HG03095 (cell line): ENCODE data around the gene RPRD2.
A peak's percentile ranks its signal among the peaks of the same experiment; 100 is the strongest.
"Not testable (repeated sequence)": the region's sequence is repeated elsewhere in the genome, so short reads cannot be mapped to it uniquely, and the experiment has no call there.

ENCODE experiments used
- ATAC-seq: cut with Tn5 transposase; IDR thresholded peaks from one replicate; pipeline ENCODE4 v1.9.1; 2021; ENCODE audit warnings: moderate library complexity; ENCODE audit not compliant: unreplicated experiment

Gene RPRD2

DNA sequence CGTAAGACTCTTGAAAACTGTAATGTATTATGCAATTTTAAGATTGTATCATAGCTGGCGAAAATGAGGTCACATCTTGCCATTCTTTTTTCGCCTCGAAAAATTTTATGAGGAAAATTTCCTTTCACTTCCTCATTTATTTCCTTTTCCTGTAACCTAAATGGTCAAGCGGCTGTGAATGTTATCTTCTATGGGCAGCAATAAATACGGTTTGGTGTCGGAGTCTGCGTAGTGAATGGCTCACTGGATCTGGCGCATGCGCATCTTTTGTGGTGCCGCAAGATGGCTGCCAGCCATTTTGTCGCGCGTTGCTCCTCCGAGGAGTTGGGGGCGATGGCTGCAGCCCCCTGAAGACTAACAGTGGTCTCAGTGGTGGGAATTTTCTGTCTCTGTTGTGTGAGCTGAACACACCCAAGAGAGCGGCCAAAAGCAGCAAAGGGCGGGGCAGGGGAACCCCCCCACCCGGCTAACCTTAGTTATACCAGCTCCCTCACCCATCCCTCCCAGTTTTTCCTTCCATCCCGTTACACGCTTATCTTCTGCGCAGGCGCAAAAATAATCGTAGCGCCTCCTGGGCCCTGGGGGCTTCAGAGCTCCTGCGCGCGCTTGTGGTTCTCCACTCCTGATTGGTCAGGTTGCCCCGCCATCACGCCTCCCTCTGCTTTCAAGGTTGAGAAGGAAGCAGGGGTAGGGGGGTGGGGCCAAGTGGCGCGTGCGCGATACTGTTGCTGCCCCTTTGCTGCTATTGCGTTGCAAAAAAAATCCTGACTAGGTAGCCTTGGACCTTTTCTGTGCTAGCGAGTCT lies at the start of gene RPRD2:
RPRD2 (plus strand) TSS at position 722 of the 805 bp plus-strand sequence. CDS start 568 bp downstream, outside the sequence.
- ATAC-seq: peak; percentile 79

DNA sequence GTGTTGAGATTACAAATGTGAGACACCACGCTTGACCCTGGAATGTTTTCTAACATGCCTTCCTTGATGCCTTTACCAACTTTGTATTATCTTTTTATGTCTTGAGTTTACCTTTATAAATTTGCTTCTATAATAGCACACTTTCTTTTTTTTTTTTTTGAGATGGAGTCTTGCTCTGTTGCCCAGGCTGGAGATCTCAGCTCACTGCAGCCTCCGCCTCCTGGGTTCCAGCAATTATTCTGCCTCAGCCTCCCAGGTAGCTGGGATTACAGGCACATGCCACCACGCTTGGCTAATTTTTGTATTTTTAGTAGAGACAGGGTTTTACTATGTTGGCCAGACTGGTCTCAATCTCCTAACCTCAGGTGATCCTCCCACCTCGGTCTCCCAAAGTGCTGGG lies 49.3 kb upstream of the RPRD2 start:
- ATAC-seq: not testable (repeated sequence)

DNA sequence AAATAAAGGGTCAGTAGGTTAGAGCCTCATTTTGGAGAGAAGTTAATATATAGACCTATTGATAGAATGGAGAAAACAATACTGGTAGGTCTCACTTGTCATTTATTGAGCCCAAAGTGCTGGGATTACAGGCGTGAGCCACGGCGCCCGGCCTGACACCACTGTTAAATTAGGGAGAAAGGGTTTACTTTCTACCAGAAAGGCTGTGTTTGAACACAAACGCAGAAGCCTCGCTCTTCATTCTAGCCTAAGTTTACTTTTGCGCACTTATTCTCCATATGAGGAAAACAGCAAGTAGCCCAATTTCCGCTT lies 43.3 kb upstream of the RPRD2 start:
- ATAC-seq: no peak

DNA sequence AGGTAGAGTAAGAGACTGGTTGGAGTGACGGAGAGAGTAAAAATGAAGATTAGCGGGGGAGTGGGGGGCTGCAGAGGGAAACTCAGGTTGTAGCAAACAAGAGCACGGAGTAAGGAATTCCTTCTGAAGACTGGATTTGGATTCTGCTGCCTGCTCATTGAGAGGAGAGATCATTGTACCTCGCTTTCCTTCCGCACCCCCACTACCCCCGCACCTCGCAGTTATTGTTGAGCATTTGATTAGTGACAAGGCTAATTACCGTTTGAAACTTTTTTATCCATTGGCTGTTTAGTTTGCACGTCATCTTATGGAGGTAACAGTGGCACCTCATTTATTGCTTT lies 42.2 kb upstream of the RPRD2 start:
- ATAC-seq: no peak

DNA sequence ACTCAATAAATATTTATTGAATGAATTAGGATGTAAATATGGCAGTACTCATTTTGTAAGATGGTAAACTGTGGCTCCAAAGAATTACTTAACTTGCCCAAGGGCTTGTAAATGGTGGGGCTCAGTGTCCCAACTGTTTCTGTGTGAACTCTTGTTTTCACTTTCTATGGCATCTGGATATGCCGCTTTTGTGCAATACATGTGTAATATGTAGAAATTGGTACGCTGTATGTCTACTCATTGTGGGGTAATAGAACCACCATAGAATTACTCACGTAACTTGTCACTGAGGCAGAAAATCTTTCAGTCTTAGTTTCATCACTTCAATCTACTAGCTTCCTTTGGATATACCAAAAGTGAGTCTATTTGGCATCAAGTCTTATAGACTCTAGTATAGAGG lies 41.6 kb upstream of the RPRD2 start:
- no peak for ATAC-seq

DNA sequence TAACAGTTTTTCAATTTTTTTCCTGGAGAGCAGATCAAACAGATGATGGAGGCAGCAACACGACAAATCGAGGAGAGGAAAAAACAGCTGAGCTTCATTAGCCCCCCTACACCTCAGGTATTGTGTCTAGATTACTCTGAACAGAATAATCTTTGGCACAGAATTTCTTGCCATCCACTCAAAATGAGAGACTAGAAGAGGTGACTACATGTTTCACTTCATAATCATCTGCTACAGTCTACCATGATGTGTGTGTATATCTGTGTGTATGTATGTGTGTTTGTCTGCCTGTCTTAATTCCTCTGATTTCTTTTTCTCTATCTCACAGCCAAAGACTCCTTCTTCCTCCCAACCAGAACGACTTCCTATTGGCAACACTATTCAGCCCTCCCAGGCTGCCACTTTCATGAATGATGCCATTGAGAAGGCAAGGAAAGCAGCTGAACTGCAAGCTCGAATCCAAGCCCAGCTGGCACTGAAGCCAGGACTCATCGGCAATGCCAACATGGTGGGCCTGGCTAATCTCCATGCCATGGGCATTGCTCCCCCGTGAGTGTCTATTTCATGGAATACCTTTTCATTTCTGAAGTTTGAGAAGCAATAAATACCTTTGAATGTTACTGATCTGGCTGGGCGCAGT lies 31.2 kb upstream of the RPRD2 start:
- ATAC-seq: no peak

DNA sequence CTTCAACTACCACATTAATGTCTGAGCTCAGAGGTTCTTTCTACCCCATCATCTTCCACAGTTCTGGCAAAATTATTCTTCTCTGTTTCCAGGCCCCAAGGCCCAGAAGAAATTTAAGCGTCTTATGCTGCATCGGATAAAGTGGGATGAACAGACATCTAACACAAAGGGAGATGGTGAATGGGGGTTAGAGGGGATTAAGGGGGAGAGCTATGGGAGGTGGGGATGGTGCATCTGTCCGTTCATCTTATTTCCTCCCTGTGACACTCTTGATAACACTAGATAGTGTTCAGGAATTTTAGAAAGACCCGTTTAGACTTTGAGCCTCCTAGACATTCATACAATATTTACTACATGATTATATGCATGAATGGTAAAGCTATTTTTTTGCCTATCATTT lies 17.6 kb upstream of the RPRD2 start:
- no peak for ATAC-seq

DNA sequence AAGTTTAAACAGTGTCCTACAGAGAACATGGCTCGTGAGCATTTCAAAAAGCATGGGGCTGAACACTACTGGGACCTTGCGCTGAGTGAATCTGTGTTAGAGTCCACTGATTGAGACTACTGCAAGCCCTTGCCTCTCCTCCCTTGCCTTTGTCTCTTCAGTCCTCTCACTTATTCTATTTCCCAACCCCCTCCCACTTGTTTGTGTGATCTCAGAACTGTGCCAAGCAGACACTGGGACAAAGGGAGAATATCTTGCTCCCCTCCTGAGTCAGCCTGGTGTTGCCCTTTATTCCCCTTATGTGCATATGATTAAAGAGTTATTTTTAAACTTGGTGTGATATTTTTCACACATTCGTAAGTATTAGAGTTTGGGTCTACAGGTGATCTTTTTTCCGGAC lies 11.1 kb upstream of the RPRD2 start:
- no peak for ATAC-seq

DNA sequence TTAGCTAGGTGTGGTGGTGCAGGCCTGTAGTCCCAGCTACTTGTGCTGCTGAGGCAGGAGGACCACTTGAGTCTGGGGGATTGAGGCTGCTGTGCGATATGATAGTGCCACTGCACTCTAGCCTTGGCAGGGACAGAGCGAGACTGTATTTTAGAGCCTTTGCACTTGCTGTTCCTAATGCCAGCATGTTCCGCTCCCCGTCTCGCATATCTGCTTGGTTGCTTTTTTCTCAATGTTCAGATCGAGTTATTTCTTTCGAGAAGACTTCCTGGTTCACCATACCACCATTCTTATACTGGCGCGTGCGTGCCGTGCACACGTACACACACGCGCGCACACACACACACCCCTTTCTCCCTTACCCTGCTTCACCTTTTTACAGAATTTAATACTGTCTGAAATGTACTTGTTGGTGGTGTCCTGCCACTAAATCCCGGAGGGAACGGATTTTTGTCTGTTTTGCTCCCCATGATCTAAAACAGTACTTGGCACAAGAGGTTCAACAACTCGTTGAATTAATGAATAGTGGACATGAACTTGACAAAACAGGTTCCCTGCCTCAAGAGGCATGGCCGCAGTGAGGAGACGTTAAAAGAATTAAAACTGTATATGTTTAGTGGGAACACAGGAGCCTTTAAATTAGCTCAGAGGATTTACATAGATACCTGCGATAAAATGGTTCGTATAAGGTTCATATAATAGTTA lies 1.1 kb upstream of the RPRD2 start:
- ATAC-seq: no peak

DNA sequence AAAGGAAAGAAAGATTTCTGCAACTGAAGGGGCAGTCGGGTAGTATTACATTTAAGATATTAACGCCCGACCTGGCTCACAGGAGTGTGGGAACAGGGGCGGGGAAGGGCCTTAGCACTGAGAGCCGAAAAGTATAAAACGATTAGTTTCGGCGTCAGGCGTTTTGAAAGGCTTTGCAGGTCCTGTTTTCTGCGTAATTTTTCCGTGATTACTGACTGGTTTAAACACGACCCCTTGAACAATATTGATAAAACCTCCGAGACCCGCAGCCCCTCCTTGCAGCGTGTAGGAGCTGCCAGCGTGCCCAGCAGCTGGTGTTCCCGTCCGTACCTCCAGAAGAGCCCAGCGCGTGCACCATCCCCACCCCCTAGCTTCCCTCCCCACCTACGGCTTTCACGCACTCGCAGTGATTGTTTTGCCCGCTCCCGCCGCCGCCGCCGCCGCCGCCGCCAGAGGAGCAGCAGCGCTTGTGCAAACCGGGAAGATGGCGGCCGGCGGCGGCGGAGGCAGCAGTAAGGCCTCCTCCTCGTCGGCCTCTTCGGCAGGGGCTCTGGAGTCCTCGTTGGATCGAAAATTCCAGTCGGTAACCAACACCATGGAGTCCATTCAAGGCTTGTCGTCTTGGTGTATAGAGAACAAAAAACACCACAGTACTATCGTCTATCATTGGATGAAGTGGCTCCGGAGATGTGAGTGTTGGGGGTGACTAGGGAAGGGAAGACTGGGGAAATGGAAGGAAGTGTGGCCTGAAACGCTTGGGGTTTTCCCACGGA lies 470 bp downstream of the RPRD2 start:
- ATAC-seq: no peak

DNA sequence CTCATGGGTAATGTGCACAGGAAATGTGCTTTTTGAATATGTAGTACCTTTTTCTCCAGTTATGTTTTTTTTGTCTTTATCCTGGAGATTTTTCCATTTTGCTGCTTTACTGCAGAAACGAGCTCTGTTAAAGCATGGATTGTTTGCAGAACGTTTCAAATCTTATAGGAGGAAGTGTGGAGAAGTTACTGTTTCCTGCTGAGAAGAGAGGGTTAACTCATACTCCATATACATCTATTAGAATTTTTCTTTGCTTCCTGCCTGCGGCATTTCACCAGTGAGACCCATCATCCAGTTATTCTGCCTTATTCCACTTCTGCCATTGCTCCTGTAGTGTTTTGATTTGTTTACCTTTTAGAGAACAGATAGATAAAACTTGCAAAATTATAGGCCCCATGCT lies 2.0 kb downstream of the RPRD2 start:
- ATAC-seq: no peak

DNA sequence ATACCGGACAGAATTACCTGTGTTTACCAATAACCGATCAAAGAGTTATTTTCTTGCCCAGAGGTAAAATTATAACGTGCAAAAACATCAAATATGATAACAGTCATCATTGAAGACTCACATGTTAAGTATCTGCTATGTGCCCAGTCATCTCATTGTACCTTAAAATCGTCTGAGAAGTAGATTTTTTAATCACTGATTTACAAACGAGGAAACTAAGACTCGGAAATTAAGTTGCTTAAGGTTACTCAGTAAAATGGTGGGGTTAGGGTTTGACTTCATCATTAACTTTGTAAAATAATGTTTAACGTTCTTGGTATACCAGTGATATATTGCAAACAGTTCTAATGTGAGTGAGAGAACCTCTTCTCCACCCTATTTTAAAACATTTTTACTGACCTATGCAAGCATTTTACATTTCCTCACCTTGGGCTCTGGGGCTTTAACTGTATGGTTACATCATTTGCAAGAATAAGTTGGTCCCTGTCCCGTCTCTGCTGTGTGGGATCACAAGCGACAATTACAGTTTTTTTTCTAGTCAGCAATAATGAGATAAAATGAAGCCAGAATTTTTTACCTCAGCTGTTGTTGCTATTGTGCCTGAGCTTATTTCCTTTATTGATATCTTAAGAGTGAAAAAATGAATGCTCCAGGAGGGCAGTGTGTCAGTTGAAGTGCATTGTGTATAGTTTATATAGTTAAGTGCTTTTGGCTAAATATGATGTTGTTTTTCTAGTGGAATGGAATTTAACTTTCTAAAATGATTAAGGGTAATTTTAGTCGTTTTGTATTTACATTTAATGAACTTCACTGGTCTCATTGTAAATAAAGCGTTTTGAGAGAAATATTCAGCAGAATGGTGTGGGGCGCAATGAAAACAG lies 2.7 kb downstream of the RPRD2 start:
- ATAC-seq: no peak

DNA sequence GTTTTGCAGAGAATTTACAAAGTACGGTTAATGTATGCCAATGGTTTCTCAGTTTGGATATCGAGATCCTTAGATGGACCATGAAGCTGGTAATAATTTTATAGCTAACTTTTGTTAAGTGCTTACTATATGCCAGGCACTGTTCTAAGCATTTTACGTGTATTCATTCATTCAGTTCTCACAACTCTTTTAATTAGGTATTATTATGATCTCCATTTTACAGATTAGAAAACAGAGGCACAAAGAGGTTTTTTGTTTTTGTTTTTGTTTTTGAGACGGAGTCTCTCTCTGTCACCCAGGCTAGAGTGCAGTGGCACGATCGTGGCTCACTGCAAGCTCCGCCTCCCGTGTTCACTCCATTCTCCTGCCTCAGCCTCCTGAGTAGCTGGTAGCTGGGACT lies 7.2 kb downstream of the RPRD2 start:
- ATAC-seq: no peak

DNA sequence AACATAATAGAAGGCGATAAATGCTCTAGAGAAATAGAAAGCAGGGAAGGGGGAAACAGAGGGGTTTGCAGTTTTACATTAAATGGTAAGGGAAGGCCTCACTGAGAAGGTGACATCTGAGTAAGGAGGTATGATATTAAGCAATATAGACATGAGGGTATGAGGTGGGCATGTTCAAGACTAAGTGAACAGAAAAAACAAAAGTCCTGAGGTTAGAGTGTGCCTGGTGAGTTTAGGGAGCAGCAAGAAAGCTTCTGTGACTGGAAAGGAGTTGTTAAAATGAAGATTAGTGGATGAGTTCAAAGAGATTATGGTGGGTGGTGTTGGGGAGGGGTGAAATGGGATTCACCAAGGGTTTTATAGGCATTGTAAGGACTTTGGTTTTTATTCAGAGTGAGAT lies 8.6 kb downstream of the RPRD2 start:
- no peak for ATAC-seq

DNA sequence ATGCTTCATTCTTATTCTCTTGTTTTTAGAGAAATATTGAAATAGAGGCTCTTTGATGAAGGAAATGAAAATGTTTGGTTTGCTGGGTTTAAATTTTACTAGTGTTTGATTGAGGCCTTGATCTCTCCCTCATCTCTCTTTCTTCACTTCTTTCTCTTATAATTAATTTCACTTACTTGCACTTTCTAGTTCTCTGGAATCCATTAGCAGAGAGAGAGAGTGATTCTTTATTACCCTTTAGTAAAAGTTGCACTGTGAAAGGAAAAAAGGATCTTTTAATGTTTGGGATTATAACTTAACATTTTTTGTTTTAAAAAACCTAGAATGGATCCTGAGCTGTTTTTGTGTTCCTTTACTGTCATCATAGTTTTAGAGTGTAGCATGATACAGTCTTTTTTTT lies 12.2 kb downstream of the RPRD2 start:
- no peak for ATAC-seq

DNA sequence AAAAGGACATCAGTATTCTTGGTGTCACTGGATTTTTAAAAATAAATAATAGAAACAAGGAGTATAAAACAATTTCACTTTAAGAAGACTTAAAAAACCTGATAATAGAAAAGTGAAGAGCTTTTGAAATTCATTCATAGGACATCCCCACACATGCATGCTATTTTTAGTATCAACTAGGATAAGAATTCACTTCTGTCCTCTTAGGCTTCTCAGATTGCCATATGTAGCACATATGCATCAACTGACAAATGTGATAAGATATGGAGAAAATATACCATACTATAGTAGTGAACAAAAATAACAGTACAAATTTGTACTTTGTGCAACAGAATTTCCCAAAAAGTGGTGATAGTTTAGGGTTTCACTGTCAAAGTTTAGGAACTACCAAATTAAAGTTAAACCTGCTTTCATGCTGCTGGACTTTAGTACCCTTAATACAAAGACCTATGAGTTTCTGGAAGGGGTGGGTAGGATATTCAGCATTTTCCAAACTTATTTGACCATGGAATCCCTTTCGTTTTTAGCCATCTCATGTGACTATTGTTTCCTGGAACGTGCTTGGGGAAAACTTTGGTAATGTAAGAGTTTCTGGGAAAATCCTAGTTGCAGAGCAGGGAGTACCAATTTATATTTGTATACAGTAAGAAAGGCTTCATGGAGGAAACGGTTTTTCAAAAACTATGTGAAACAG lies 19.8 kb downstream of the RPRD2 start:
- no peak for ATAC-seq

DNA sequence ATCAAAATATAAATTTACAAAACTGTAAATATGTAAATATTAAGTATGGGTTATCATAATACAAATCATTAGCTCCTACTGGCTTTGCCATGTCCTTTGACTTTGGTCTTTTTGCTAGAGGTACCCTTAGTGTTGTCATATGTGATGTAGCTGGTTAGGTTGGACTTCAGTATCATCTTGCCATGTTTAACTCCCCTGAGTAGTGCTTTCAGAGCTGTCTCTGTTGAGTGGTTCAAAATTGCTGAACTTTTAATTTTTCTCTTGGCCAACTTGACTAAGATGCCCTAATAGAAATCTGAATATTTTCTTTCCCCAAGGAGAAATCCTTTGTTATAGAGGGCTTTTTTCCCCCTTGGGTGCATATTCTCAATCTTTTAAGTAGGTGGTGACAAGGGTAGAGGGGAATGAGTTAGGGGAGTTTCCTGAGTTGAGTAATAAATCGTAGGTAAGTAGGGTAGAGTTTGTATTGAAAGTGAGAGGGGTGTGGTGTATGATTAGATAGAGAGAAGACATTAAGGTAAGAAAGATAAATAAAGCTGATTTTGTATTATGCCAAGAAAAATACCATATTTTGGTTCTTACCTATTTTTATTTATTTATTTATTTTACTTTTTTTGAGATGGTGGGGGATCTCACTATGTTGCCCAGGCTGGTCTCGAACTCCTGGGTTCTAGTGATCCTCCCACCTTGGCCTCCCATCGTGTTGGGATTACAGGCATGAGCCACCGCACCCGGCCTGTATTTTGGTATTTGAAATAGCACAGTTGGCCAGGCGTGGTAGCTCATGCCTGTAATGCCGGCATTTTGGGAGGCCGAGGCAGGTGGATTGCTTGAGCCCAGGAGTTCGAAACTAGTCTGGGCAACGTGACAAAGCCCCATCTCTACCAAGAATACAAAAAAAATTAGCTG lies 21.8 kb downstream of the RPRD2 start:
- no peak for ATAC-seq

DNA sequence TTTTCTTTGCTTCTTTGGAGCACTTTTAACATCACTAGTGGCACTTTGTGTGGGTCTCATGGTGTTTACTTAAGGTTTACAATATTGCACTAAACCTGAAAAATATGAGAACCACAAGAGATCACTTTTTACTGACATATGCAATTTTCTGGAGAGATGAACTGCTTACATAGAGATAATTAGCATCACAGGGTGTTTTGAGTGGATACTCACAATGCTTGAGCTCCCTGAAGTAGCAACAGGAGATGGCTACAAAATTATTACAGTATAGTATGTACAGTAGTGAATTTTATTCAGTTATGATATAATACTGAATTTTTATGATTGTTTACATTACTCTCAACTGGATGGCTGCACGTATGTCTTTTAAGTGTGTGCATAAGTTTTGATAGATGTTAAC lies 22.6 kb downstream of the RPRD2 start:
- ATAC-seq: no peak

DNA sequence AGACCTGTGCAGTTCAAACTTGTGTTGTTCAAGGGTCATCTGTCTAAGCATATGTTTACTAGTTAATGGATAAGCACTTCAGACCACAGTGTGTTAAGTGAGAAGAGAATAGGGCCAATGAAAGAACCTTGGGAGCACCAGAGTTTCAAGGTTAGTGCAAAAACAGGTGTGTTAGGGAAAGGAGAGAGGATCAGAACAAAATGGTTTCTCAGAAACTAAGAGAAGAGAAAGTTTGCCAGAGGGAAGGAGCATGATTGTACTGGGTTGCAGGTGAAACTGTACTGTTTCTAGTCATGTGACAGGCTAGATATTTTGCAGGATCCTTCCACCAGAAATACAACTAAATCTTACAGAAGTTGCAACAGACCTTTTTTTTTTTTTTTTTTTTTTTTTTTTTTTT lies 23.3 kb downstream of the RPRD2 start:
- no peak for ATAC-seq
